Measurements from ENCODE around the gene ADAMTSL4. TPM values are rescaled to one million over a fixed set of nuclear protein-coding genes. Genes with fewer than 3 reads are reported as not detected.

Gene ADAMTSL4
- total RNA-seq, 3 donors from 2014 or later (not counting 1 experiment from before 2014, with no cell fraction given) = 1.7 to 2.9 (median 2.9) TPM

GRCh38 chr1:150560576-150561253, 11.5 kb downstream of the ADAMTSL4 start:
- Mint-ChIP-seq H3K4me3 (peak overlapping the region; percentile 98), H3K36me3 (no peaks in the 10 kb centered on the region), H3K9me3 (no peaks in the 10 kb centered on the region), H3K4me1 (peaks cover 53 to 63% of the 10 kb centered on the region in 2 donors), H3K27ac (peak overlapping the region; percentile 98 to 99), H3K27me3 (ENCODE audit: low read depth in 2 of 2) (no peaks in the 10 kb centered on the region)
- ATAC-seq (peak; percentile 47 to 71 (median 55)), DNase-seq (peak; percentile 78 to 89)
- intact Hi-C loops (cut with micrococcal nuclease) = loop anchor here (1.0 to 10.0 kb wide), 7 partner anchors 61 to 597 kb away; partner anchors contain the start of genes ANP32E, CTSS, GOLPH3L and RPRD2
- Histone ChIP-seq H3K27me3 (ENCODE audit: control insufficient read depth, insufficient read depth, low read length) (no peaks in the 10 kb centered on the region), H3K4me1 (ENCODE audit: control insufficient read depth, insufficient read depth, low read length) (peaks cover 67% of the 10 kb centered on the region), H3K9me3 (ENCODE audit: control insufficient read depth, insufficient read depth, low read length) (no peaks in the 10 kb centered on the region), H3K4me3 (ENCODE audit: low read length) (peak overlapping the region; percentile 62), H3K36me3 (ENCODE audit: control insufficient read depth, insufficient read depth, low read length) (no peaks in the 10 kb centered on the region), H3K27ac (ENCODE audit: low read length) (peak overlapping the region; percentile 95)
- WGBS (ENCODE audit: insufficient coverage) = 5% methylated on average over 15 of the region's 17 CpGs
- TF ChIP-seq CTCF (IDR thresholded peaks at IDR 0.05) = peak; percentile 82

DNA sequence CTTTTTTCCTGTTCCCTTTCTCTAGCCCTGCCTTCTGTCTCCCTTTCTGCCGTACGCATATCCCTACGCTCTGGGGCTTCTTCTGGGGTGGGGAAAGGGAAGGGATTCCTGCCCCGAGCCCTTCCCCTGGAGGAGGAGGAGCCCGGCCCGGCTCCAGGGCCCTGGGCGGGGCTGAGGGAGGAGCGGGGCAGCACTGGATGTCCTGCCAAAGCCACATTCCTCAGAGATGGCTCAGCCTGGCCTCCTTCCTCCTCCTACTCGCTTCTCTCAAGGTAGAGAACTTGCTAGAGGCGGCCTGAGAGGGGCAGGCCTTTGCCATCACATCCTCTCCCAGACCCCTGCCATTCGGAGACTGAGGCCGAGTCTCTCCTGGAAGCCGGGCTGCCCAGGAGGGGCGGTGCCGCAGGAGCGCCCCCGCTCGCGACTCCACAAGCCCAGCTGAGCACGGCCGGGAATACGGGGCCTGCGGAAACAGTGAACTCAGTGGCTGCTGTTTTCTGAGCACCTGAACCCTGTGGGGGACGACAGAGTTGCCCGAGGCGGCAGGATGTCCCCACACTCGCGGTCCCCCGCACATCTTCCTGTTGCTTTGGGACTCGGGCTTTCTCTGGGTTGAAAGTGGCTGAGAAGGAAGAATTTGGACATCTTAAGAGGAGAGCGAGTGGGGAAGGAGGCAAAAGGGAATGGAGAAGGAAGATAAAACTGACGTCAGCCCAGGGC, 12.2 kb downstream of the ADAMTSL4 start:
- H3K9me3 Mint-ChIP-seq = no peaks in the 10 kb centered on the region
- peak overlapping the region; percentile 95 for H3K27ac ChIP-seq (ENCODE audit: low read length)
- peaks cover 74% of the 10 kb centered on the region for H3K4me1 ChIP-seq (ENCODE audit: control insufficient read depth, insufficient read depth, low read length)
- H3K36me3 ChIP-seq (ENCODE audit: control insufficient read depth, insufficient read depth, low read length) = no peaks in the 10 kb centered on the region
- intact Hi-C loops (cut with micrococcal nuclease) = loop anchor here (1.0 to 10.0 kb wide), 7 partner anchors 60 to 596 kb away; partner anchors contain the start of genes ANP32E, CTSS, GOLPH3L and RPRD2
- peak overlapping the region; percentile 98 to 99 for H3K27ac Mint-ChIP-seq
- H3K36me3 Mint-ChIP-seq = no peaks in the 10 kb centered on the region
- H3K4me1 Mint-ChIP-seq = peaks cover 60 to 70% of the 10 kb centered on the region in 2 donors
- ATAC-seq (peak; percentile 17 to 46 (median 27)), DNase-seq (peak; percentile 56 to 74)
- peak overlapping the region; percentile 62 for H3K4me3 ChIP-seq (ENCODE audit: low read length)
- peak; percentile 14 for TF ChIP-seq CTCF (IDR thresholded peaks at IDR 0.05)
- H3K9me3 ChIP-seq (ENCODE audit: control insufficient read depth, insufficient read depth, low read length) = no peaks in the 10 kb centered on the region
- H3K27me3 ChIP-seq (ENCODE audit: control insufficient read depth, insufficient read depth, low read length) = no peaks in the 10 kb centered on the region
- peak overlapping the region; percentile 98 for H3K4me3 Mint-ChIP-seq
- 0% methylated on average over 32 of the region's 32 CpGs for WGBS (ENCODE audit: insufficient coverage)
- H3K27me3 Mint-ChIP-seq (ENCODE audit: low read depth in 2 of 2) = no peaks in the 10 kb centered on the region

- peak overlapping the region; percentile 98 for H3K4me3 Mint-ChIP-seq
- H3K27me3 ChIP-seq (ENCODE audit: control insufficient read depth, insufficient read depth, low read length) = no peaks in the 10 kb centered on the region
- ATAC-seq = peak; percentile 37 to 70 (median 38)
- peak; percentile 10 for TF ChIP-seq CTCF (IDR thresholded peaks at IDR 0.05)
- H3K27ac ChIP-seq (ENCODE audit: low read length) = peak overlapping the region; percentile 95
- 0% methylated on average over 18 of the region's 18 CpGs for WGBS (ENCODE audit: insufficient coverage)
- H3K36me3 ChIP-seq (ENCODE audit: control insufficient read depth, insufficient read depth, low read length) = no peaks in the 10 kb centered on the region
- peaks cover 80% of the 10 kb centered on the region for H3K4me1 ChIP-seq (ENCODE audit: control insufficient read depth, insufficient read depth, low read length)
- peak overlapping the region; percentile 98 to 99 for H3K27ac Mint-ChIP-seq
- DNase-seq = peak; percentile 64 to 88
- H3K4me1 Mint-ChIP-seq = peaks cover 64 to 75% of the 10 kb centered on the region in 2 donors
- no peaks in the 10 kb centered on the region for H3K9me3 ChIP-seq (ENCODE audit: control insufficient read depth, insufficient read depth, low read length)
- no peaks in the 10 kb centered on the region for H3K36me3 Mint-ChIP-seq
- intact Hi-C loops (cut with micrococcal nuclease) = loop anchor here (1.0 to 10.0 kb wide), 8 partner anchors 59 to 595 kb away; partner anchors contain the start of genes ANP32E, CTSS, ENSA and GOLPH3L
- no peaks in the 10 kb centered on the region for H3K9me3 Mint-ChIP-seq
- no peaks in the 10 kb centered on the region for H3K27me3 Mint-ChIP-seq (ENCODE audit: low read depth in 2 of 2)
- H3K4me3 ChIP-seq (ENCODE audit: low read length) = peak overlapping the region; percentile 62
Measured at GRCh38 chr1:150561974-150562445, 12.8 kb downstream of the ADAMTSL4 start.
